HepG2 (cell line): Measurements from ENCODE around the gene MTHFD2. TPM values are rescaled to one million over a fixed set of nuclear protein-coding genes. Genes with fewer than 3 reads are reported as not detected.

ENCODE experiments used
- ATAD3A ChIP-seq: sonication (generic); formaldehyde crosslinking; IDR thresholded peaks from 2 replicates; pipeline ENCODE4 v1.4.0; 2020; ENCODE audit warnings: missing genetic modification reagents
- ELF4 ChIP-seq: sonication (generic); formaldehyde crosslinking; IDR thresholded peaks from 2 replicates; pipeline ENCODE4 v1.5.0; 2020; ENCODE audit warnings: missing genetic modification reagents, mild to moderate bottlenecking, moderate library complexity, borderline replicate concordance
- GFI1 ChIP-seq: sonication (generic); formaldehyde crosslinking; IDR thresholded peaks from 2 replicates; pipeline ENCODE4 v1.5.0; 2020; ENCODE audit warnings: missing genetic modification reagents, mild to moderate bottlenecking, borderline replicate concordance
- GMEB2 ChIP-seq: IDR thresholded peaks from 2 replicates; pipeline ENCODE4 v1.6.1; 2016; ENCODE audit warnings: missing biosample characterization, missing genetic modification reagents, low read depth
- HCFC1 ChIP-seq: fragments of 150-350 bp; IDR thresholded peaks from 2 replicates; pipeline ENCODE4 v1.6.1; 2014; ENCODE audit warnings: low read depth, low read length
- HOXA5 ChIP-seq: sonication (generic); formaldehyde crosslinking; IDR thresholded peaks from 2 replicates; pipeline ENCODE4 v1.4.0; 2020; ENCODE audit warnings: missing genetic modification reagents
- JARID2 ChIP-seq: sonication (generic); formaldehyde crosslinking; IDR thresholded peaks from 2 replicates; pipeline ENCODE4 v1.8.1; 2023; ENCODE audit warnings: missing genetic modification reagents, inconsistent platforms; ENCODE audit not compliant: insufficient replicate concordance
- KDM5A ChIP-seq: fragments of 200-600 bp; sonication (generic); IDR thresholded peaks from 2 replicates; pipeline ENCODE4 v1.7.0; 2018; ENCODE audit warnings: antibody characterized with exemption, mild to moderate bottlenecking, low read length, borderline replicate concordance
- NCOR1 ChIP-seq: fragments of 200-600 bp; sonication (generic); IDR thresholded peaks from 2 replicates; pipeline ENCODE4 v1.7.0; 2017; ENCODE audit warnings: antibody characterized with exemption, low read length, borderline replicate concordance
- PAXIP1 ChIP-seq: sonication (generic); formaldehyde crosslinking; conservative IDR thresholded peaks from 2 replicates; pipeline ENCODE4 v1.4.0; 2020; ENCODE audit warnings: mild to moderate bottlenecking, missing genetic modification reagents, moderate library complexity
- PCBP1 ChIP-seq: fragments of 200-400 bp; formaldehyde crosslinking; IDR thresholded peaks from 2 replicates; pipeline ENCODE4 v1.6.1; 2017; ENCODE audit warnings: mild to moderate bottlenecking, low read depth, low read length, borderline replicate concordance
- PHF20 ChIP-seq: sonication (generic); formaldehyde crosslinking; IDR thresholded peaks from 2 replicates; pipeline ENCODE4 v1.5.0; 2020; ENCODE audit warnings: mild to moderate bottlenecking, missing genetic modification reagents
- POLR2AphosphoS2 ChIP-seq: IDR thresholded peaks from 2 replicates; pipeline ENCODE4 v1.6.1; 2011; ENCODE audit warnings: low read depth, low read length, improper control_type of control experiment
- THAP7 ChIP-seq: sonication (generic); formaldehyde crosslinking; IDR thresholded peaks from 2 replicates; pipeline ENCODE4 v1.8.1; 2023; ENCODE audit warnings: mild to moderate bottlenecking, missing genetic modification reagents
- ZBTB3 ChIP-seq: sonication (generic); formaldehyde crosslinking; IDR thresholded peaks from 2 replicates; pipeline ENCODE4 v1.4.0; 2020; ENCODE audit warnings: low read depth, mild to moderate bottlenecking, moderate library complexity, missing genetic modification reagents, borderline replicate concordance
- ZBTB43 ChIP-seq: sonication (generic); formaldehyde crosslinking; conservative IDR thresholded peaks from 2 replicates; pipeline ENCODE4 v1.4.0; 2020; ENCODE audit warnings: missing genetic modification reagents
- ZFP41 ChIP-seq: sonication (generic); formaldehyde crosslinking; IDR thresholded peaks from 2 replicates; pipeline ENCODE4 v1.4.0; 2020; ENCODE audit warnings: mild to moderate bottlenecking, missing genetic modification reagents, borderline replicate concordance
- ZNF251 ChIP-seq: sonication (generic); formaldehyde crosslinking; IDR thresholded peaks from 2 replicates; pipeline ENCODE4 v1.9.0; 2021; ENCODE audit warnings: mild to moderate bottlenecking, missing genetic modification reagents
- ZNF451 ChIP-seq: sonication (generic); formaldehyde crosslinking; IDR thresholded peaks from 2 replicates; pipeline ENCODE4 v1.5.0; 2020; ENCODE audit warnings: mild to moderate bottlenecking, missing genetic modification reagents
- ZNF772 ChIP-seq: sonication (generic); formaldehyde crosslinking; IDR thresholded peaks from 2 replicates; pipeline ENCODE4 v1.5.0; 2020; ENCODE audit warnings: mild to moderate bottlenecking, missing genetic modification reagents
- polyA plus RNA-seq, 8 experiments: library from polyadenylated mRNA; depleted of rRNA in 3 of 8; stranded (reverse) in 7 of 8; unstranded in 1 of 8; fragments of >200 nt; fragmentation: Illumina TruSeq in 4 of 8; extraction: Trizol in 4 of 8; gene quantifications; 2 replicates each; pipeline versions ENCODE4 v1.2.1 to v1.2.3, GENCODE V29; 2011 to 2016; ENCODE audit warnings: low read depth in 4 of 8, missing spikeins in 1 of 8, mixed read lengths in 1 of 8; ENCODE audit not compliant: insufficient read depth in 1 of 8
- total RNA-seq, 5 experiments: library from RNA; depleted of rRNA; stranded (reverse); fragments of >200 nt; fragmentation: Illumina TruSeq; extraction: Trizol; gene quantifications; 2 replicates each; pipeline ENCODE4 v1.2.3, GENCODE V29; 2016; ENCODE audit warnings: low read depth in 1 of 5

MTHFD2 gene
- total and polyA plus RNA-seq, 2 of the 13 experiments (the other 11 are each of a cell fraction or from before 2014, with no cell fraction given), result 188 to 269 TPM

GRCh38 chr2:74178211-74179062, 20.0 kb upstream of the MTHFD2 start, which contains the start of gene MOB1A (continued):
- TF ChIP-seq ZBTB43 (CRISPR knock-in tag) (peak; percentile 18), ELF4 (CRISPR knock-in tag) (peak; percentile 88; the same call in 1 of the 2 replicates), ZNF772 (0 out of 2 replicates have a peak, but pooled peaks have one; percentile 55), POLR2AphosphoS2 (no peak), JARID2 (CRISPR knock-in tag) (no peak), HOXA5 (peak; percentile 72), NCOR1 (0 out of 2 replicates have a peak, but pooled peaks have one; percentile 12), HCFC1 (peak; percentile 35; the same call in 1 of the 2 replicates), GMEB2 (CRISPR knock-in tag) (no peak), ZFP41 (CRISPR knock-in tag) (0 out of 2 replicates have a peak, but pooled peaks have one; percentile 25), KDM5A (peak; percentile 92), ATAD3A (no peak), PAXIP1 (peak; percentile 62), PHF20 (CRISPR knock-in tag) (peak; percentile 83), ZNF451 (CRISPR knock-in tag) (no peak), THAP7 (CRISPR knock-in tag) (no peak), PCBP1 (no peak), ZNF251 (CRISPR knock-in tag) (no peak), ZBTB3 (no peak; the same call in 1 of the 2 replicates), GFI1 (peak; percentile 86)
